Left ventricle myocardium superior (tissue), 1 donor: ENCODE measurements around the gene PPTC7. TPM values are rescaled to one million over a fixed set of nuclear protein-coding genes. Genes with fewer than 3 reads are reported as not detected.
"Not testable (repeated sequence)": the region's sequence is repeated elsewhere in the genome, so short reads cannot be mapped to it uniquely, and the experiment has no call there.

Experiments used
- ATAC-seq: fragments of 200-7000 bp; cut with Tn5 transposase; one replicate; pipeline ENCODE4 v1.9.1; 2020; ENCODE audit warnings: mild to moderate bottlenecking, moderate library complexity
- DNase-seq: peaks from one replicate; pipeline ENCODE4 v3.0.0-alpha.2; 2020
- intact Hi-C: fragments of 100-400 bp; cut with micrococcal nuclease; formaldehyde crosslinking; loops from one replicate; pipeline ENCODE4 v1.11.0; 2022
- total RNA-seq: library from RNA; stranded (reverse); fragmentation: NEBNext Ultra II Directional; extraction: Animal tissue kit (Norgen Biotek cat#: 25700); gene quantifications from one replicate; pipeline ENCODE4 v1.2.1, GENCODE V29; 2021
- donor health status: DM: no; HTN: yes; CAD: no; lungs with severe emphysema.

Gene PPTC7
- total RNA-seq, 1 donor from 2014 or later = 124 TPM

- intact Hi-C loops = no loop called here
- DNase-seq = no peak
- ATAC-seq = peak; percentile 63
Observed at GRCh38 chr12:110590806-110591326, 7.7 kb upstream of the PPTC7 start.

DNA sequence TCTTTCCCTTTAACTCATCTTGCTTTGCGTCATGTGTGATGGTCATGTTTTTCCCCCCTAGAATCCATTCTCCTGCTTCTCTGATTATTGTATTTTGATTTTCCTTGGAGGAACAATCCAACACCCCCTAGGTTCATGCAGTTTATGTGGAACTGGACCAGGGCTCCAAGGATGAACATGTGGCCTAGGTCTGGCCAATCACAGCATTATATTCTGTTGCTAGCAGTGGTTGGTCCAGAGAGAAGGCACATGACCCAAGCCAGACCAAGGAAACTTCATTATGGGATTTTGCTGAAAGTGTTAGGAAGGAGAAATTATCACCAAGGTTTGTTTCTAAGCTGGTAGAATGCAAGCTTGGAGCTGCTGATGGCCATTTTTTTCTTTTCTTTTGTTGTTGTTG is 6.9 kb upstream of the PPTC7 start:
- DNase-seq (no peak), ATAC-seq (no peak)
- intact Hi-C loops = no loop called here

DNA sequence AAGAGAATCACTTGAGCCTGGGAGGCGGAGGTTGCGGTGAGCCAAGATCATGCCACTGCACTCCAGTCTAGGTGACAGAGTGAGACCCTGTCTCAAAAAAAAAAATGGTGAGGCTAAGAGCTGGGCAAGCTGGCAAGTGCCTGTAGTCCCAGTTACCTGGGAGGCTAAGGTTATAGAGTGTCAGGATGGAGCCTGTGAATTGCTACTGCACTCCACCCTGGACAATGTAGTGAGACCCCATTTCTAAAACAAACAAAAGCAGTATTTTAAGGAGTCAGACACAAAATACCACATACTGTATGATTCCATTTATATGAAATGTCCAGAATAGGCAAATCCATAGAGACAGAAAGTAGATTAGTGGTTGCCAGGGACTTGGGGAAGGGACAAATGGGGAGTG is 4.0 kb upstream of the PPTC7 start:
- ATAC-seq, intact Hi-C loops, DNase-seq: not testable (repeated sequence)

DNA sequence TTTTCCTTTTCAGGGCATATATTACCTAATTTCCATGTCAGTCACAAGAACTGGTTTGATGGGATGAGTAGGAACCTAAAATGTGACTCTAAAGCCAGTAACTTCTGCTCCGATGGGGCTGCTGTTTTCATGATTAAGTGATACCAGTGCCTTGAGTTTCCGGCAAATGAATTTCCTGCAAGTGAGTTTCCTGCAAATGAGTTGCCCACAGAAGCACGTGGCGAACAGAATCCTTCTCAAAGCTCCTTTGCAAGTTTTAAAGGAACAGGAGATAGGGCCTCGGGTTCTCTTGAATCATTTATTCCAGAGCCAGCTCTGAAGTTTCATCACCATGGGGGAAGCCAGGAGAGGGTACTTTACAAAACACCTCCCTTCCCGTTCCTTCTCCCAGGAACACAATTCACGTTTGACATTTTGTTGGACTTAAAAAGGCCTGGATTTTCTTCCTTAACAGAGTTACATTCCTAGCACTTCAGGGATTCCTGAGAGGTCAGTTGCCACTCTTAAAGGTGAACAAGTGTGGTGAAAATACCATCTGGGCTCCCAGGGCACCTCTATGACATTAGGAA is 2.2 kb upstream of the PPTC7 start:
- DNase-seq (no peak), ATAC-seq (no peak)
- intact Hi-C loops = no loop called here

DNA sequence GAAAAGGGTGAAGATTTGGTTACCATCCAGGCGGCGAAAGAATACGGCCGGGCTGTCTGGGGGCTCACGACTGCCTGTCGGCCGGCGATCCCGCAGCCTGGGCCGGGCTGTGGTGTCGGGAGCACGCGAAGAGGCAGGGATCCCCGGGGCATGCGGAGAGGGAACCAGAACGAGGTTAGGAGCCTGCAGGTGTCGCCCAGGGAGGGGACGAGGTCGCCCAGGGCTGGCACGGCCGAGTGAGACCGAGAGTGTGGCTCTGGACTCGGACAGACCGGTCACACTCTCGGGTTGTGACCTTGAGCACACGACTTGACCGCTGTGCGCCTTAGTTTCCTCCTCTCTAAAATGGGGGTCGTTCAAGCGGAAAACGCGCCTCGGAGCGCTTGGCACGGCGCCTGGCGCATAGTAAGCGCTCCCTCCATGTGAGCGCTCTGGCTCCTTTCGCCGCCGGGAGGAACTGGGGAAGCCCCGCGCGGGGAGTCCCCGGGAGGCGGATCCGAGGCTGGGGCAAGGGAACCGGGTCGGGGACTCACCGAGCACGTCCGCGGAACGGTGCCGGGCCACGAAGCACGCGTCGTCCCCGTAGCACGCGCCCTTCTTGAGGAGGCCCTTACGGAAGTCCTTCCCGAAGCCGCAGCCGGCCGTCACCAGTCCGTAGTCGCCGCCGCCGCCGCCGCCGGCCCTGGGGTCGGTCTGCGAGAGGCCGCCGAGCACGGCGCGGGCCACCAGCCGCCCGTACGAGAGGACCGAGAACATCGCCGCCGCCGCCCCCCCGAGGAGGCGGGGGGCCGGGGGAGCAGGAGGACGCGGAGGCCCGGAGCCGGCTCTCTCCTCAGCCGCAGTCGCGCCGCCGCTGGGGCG is 612 bp downstream of the PPTC7 start:
- intact Hi-C loops = no loop called here
- DNase-seq (peak; percentile 75), ATAC-seq (peak; percentile 32)

DNA sequence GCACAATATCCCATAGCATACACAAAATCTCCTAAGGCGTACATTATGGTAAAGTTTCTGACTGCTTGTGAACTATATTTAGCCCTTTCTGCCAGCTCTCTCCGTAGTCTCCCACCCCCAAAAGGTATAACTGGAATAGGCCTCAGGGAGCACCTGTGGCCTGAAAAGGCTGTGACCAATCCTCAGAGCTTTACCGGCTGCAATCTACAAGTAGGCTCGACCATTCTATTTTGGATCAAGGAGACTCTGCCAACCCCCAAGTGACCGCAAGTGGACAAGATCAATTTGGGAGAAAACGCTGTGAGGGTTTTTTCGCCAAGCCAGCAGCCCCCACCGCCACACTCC is 1.2 kb downstream of the PPTC7 start:
- peak; percentile 35 for ATAC-seq
- intact Hi-C loops = no loop called here
- DNase-seq = no peak

DNA sequence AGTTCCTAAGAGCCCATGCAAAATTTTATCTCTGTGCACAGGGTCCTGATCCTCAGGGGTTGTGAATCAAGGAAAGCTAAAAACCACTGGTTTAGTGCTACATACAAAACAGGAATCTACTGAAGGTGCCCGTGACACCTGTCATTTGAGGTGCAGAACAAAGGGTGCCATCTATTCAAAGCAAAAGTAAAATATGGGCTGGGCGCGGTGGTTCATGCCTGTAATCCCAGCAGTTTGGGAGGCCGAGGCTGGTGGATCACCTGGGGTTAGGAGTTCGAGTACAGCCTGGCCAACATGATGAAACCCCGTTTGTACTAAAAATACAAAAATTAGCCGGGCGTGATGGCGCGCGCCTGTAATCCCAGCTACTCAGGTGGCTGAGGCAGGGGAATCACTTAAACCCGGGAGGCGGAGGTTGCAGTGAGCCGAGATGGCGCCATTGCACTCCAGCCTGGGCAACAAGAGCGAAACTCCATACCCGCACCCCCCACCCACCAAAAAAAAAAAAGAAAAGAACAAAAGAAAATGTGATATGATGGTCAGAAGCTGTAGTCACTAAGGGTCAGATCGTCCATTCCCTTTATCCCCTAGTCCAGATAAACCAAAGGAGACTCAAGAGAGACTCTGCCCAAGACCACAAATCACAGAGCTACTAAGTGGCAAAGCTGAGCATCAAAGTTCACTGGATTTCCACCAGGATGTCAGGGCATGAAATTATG is 3.4 kb downstream of the PPTC7 start:
- ATAC-seq = no peak
- no peak for DNase-seq
- intact Hi-C loops = no loop called here

- peak; percentile 42 for DNase-seq
- intact Hi-C loops = no loop called here
- peak; percentile 2 for ATAC-seq
Observed at GRCh38 chr12:110578694-110579534, 4.2 kb downstream of the PPTC7 start.

DNA sequence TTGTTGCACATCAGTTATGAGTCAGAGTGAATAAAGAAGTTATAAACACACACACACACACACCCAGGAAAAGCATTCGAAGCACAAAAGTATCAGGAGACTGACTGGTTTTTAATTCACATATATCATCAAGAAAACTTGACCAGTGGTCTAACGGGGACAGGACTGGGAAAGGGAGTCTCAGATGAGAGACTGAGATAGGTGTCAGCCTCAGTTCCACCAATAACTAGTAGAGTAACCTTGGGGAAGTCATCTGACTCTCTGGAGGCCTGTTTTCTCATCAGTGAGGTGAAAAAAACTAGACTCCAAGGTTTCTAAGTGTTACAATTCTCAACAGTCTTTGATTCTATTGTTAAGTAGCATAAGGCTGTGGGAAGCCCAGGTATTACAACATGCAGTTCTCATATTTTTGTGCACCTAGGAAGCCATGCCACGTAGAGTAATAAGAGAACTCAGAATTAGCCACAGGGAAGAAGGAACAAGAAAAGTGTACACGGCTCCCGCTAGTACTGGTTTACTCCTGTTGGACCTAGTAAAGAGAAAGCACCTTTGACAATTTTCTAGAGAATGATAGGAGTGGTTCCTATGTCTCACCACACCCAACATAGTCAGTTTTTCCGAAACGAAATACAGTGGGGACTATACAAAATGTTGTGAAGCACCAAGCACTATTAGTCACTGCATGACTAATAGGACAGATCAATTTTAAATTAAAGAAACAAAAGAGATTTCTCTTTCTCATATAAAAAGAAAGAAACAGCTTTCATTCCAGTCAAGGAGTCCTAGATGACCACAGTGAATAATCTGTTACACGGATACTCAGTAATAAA is 5.0 kb downstream of the PPTC7 start:
- no peak for ATAC-seq
- intact Hi-C loops = no loop called here

DNA sequence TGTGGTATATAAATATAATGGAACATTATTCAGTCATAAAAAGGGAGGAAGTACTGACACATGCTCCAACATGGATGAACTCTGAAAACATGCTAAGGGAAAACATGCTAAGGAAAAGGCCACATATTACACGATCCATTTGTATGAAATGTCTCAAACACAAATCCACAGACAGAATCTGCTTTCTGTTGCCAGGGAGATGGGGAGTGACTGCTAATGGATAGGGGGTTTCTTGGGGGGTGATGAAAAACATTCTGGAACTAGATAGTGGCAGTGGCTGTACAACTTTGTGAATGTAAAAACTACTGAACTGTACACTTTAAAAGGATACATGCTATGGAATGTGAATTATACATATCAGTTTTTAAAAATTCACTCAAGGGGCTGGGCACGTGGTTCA is 6.6 kb downstream of the PPTC7 start:
- ATAC-seq (no peak), DNase-seq (no peak)
- intact Hi-C loops = no loop called here

More for the DNA sequence above, 5.0 kb downstream of the PPTC7 start:
- DNase-seq = no peak

DNA sequence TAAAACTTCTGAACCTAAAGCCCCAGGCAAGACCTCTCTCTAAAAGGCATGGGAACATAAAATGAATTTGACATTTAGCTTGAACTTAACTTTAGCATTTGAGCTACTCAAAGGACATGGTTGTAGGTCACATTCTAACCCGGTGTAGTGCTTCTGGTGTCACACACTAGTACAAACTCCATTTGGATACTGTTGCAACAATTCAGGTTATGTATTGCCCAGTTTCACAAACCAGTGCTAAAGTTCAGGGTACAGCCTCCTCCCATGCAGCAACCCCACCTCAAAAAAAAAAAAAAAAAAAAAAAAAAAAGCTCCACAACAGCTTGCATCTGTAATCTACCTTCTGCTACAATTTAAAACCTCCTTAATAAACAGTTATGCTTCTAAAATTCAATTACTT is 7.8 kb downstream of the PPTC7 start:
- intact Hi-C loops = no loop called here
- no peak for DNase-seq
- peak; percentile 66 for ATAC-seq

DNA sequence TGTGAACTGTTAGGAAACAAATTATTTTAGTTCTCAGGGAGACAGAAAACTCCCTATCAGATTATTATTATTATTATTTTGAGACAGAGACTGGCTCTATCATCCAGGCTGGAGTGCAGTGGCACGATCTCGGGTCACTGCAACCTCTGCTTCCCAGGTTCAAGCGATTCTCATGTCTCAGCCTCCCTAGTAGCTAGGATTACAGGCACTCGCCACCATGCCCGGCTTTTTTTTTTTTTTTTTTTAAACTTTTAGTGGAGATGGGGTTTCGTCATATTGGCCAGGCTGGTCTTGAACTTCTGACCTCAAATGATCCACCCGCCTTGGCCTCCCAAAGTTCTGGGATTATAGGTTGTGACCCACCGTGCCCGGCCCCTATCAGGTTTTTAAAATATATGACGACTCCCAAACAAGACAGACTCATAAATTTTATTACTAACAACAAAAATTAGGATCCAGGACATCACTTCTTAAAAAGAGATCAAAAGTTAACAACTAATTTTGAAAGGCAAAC is 8.3 kb downstream of the PPTC7 start:
- ATAC-seq, intact Hi-C loops, DNase-seq: not testable (repeated sequence)

GRCh38 chr12:110574044-110574443 is 9.1 kb downstream of the PPTC7 start:
- ATAC-seq (no peak), DNase-seq (no peak)
- intact Hi-C loops = no loop called here

DNA sequence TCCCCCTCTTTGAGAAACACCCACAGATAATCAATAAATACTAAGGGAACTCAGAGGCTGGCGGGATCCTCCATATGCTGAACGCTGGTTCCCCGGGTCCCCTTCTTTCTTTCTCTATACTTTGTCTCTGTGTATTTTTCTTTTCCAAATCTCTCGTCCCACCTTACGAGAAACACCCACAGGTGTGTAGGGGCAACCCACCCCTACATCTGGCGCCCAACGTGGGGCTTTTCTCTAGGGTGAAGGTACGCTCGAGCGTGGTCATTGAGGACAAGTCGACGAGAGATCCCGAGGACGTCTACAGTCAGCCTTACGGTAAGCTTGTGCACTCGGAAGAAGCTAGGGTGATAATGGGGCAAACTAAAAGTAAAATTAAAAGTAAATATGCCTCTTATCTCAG is 12.3 kb downstream of the PPTC7 start:
- DNase-seq, ATAC-seq, intact Hi-C loops: not testable (repeated sequence)

- intact Hi-C loops = not testable (repeated sequence)
Observed at GRCh38 chr12:110569838-110570237, 13.3 kb downstream of the PPTC7 start.

DNA sequence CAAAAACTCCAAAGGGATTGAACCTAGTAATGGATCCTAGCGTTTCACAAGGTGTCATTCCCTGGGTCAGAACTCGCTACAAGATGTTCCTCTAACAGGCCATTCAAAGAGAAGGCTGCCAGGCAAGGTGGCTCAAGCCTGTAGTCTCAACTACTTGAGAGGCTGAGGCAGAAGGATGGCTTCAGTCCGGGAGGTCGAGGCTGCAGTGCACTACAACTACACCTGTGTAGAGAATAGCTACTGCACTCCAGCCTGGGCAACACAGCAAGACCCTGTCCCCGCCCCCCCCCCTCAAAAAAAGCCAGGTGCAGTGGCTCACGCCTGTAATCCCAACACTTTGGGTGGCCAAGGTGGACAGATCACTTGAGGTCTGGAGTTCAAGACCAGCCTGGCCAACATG is 14.4 kb downstream of the PPTC7 start:
- DNase-seq (no peak), ATAC-seq (no peak)
- intact Hi-C loops = no loop called here

More at GRCh38 chr12:110569838-110570237, 13.3 kb downstream of the PPTC7 start:
- not testable (repeated sequence) for DNase-seq, ATAC-seq

GRCh38 chr12:110566993-110567392 is 16.1 kb downstream of the PPTC7 start:
- intact Hi-C loops = no loop called here
- ATAC-seq = no peak
- DNase-seq = no peak
